ENCODE results near the gene CYP39A1. TPM values are rescaled to one million over a fixed set of nuclear protein-coding genes. Genes with fewer than 3 reads are reported as not detected.

Gene CYP39A1
- total and polyA plus RNA-seq, 9 donors = 9.0 to 22.9 (median 15.0) TPM

- Histone ChIP-seq H3K4me3 (no peak overlapping the region), H3K36me3 (no peaks in the 10 kb centered on the region), H3K4me1 (ENCODE audit: insufficient read depth) (no peaks in the 10 kb centered on the region), H3K27ac (no peak overlapping the region), H3K27me3 (no peaks in the 10 kb centered on the region), H3K9me3 (no peaks in the 10 kb centered on the region)
- TF ChIP-seq CTCF (IDR thresholded peaks at IDR 0.05) (no peak), EP300 (IDR thresholded peaks at IDR 0.05) (no peak), POLR2A (IDR thresholded peaks at IDR 0.05) (no peak)
- no peak for DNase-seq
- intact Hi-C loops (cut with DNase I) = no loop called here
- WGBS, 3 donors = 38 to 79% (median 42%) methylated on average over 1 of the region's 1 CpG
Measured at GRCh38 chr6:46674410-46674809, 21.8 kb upstream of the CYP39A1 start.

GRCh38 chr6:46667377-46667776 lies 14.8 kb upstream of the CYP39A1 start:
- Histone ChIP-seq H3K4me3 (no peak overlapping the region), H3K27ac (no peak overlapping the region), H3K9me3 (no peaks in the 10 kb centered on the region), H3K4me1 (ENCODE audit: insufficient read depth) (no peaks in the 10 kb centered on the region), H3K27me3 (no peaks in the 10 kb centered on the region), H3K36me3 (no peaks in the 10 kb centered on the region)
- TF ChIP-seq EP300 (IDR thresholded peaks at IDR 0.05) = no peak
- no peak for TF ChIP-seq POLR2A (IDR thresholded peaks at IDR 0.05)
- no peak for TF ChIP-seq CTCF (IDR thresholded peaks at IDR 0.05)
- 93 to 97% (median 96%) methylated on average over 2 of the region's 2 CpGs for WGBS, 3 donors
- intact Hi-C loops (cut with DNase I) = no loop called here
- DNase-seq = no peak

- DNase-seq = no peak
- Histone ChIP-seq H3K27me3 (no peaks in the 10 kb centered on the region), H3K36me3 (no peaks in the 10 kb centered on the region), H3K27ac (no peak overlapping the region), H3K4me3 (no peak overlapping the region), H3K4me1 (ENCODE audit: insufficient read depth) (no peaks in the 10 kb centered on the region), H3K9me3 (no peaks in the 10 kb centered on the region)
- intact Hi-C loops (cut with DNase I) = no loop called here
- WGBS, 3 donors = 70 to 78% (median 74%) methylated on average over 2 of the region's 2 CpGs
- TF ChIP-seq EP300 (IDR thresholded peaks at IDR 0.05) = no peak
- no peak for TF ChIP-seq POLR2A (IDR thresholded peaks at IDR 0.05)
- no peak for TF ChIP-seq CTCF (IDR thresholded peaks at IDR 0.05)
Measured at GRCh38 chr6:46661483-46661882, 8.9 kb upstream of the CYP39A1 start.

- DNase-seq = no peak
- H3K27me3 ChIP-seq = no peaks in the 10 kb centered on the region
- H3K27ac ChIP-seq = no peak overlapping the region
- intact Hi-C loops (cut with DNase I) = no loop called here
- H3K36me3 ChIP-seq = no peaks in the 10 kb centered on the region
- H3K9me3 ChIP-seq = no peaks in the 10 kb centered on the region
- TF ChIP-seq CTCF (IDR thresholded peaks at IDR 0.05) = no peak
- no peaks in the 10 kb centered on the region for H3K4me1 ChIP-seq (ENCODE audit: insufficient read depth)
- H3K4me3 ChIP-seq = no peak overlapping the region
Measured at GRCh38 chr6:46657642-46658041, 5.0 kb upstream of the CYP39A1 start.

- Histone ChIP-seq H3K4me1 (ENCODE audit: insufficient read depth) (no peaks in the 10 kb centered on the region), H3K27me3 (no peaks in the 10 kb centered on the region), H3K27ac (no peak overlapping the region), H3K4me3 (no peak overlapping the region), H3K36me3 (no peaks in the 10 kb centered on the region), H3K9me3 (no peaks in the 10 kb centered on the region)
- 82 to 89% (median 88%) methylated on average over 6 of the region's 6 CpGs for WGBS, 3 donors
- intact Hi-C loops (cut with DNase I) = no loop called here
- TF ChIP-seq CTCF (IDR thresholded peaks at IDR 0.05) (no peak), POLR2A (IDR thresholded peaks at IDR 0.05) (no peak), EP300 (IDR thresholded peaks at IDR 0.05) (no peak)
- DNase-seq = no peak
Measured at GRCh38 chr6:46655803-46656202, 3.2 kb upstream of the CYP39A1 start.
